ES-I3 (cell line): ENCODE results near the gene BSG.
"Not testable (repeated sequence)": the region's sequence is repeated elsewhere in the genome, so short reads cannot be mapped to it uniquely, and the experiment has no call there.

Source experiments
- H3K36me3 ChIP-seq: 2 replicates; pipeline ENCODE4 v1.6.1; 2013; ENCODE audit warnings: mild to moderate bottlenecking, low read length, control low read depth, moderate library complexity; ENCODE audit not compliant: insufficient read depth
- H3K4me1 ChIP-seq: 2 replicates; pipeline ENCODE4 v1.6.1; 2013; ENCODE audit warnings: mild to moderate bottlenecking, control low read depth, low read length; ENCODE audit not compliant: insufficient read depth
- H3K9ac ChIP-seq: 2 replicates; pipeline ENCODE4 v1.6.1; 2013; ENCODE audit warnings: low read depth, mild to moderate bottlenecking, low read length, moderate library complexity
- H3K9me3 ChIP-seq: 2 replicates; pipeline ENCODE4 v1.6.1; 2013; ENCODE audit warnings: mild to moderate bottlenecking, low read length, moderate library complexity; ENCODE audit not compliant: control insufficient read depth, insufficient read depth

BSG gene

GRCh38 chr19:618674-619285 lies 46.4 kb downstream of the BSG start:
- no peak overlapping the region for H3K9ac ChIP-seq
- peaks cover 3% of the 10 kb centered on the region; the same call in 1 of the 2 replicates for H3K36me3 ChIP-seq
- no peaks in the 10 kb centered on the region for H3K9me3 ChIP-seq
- no peaks in the 10 kb centered on the region for H3K4me1 ChIP-seq

GRCh38 chr19:619286-620002 lies 47.0 kb downstream of the BSG start:
- no peaks in the 10 kb centered on the region for H3K4me1 ChIP-seq
- no peak overlapping the region for H3K9ac ChIP-seq
- H3K36me3 ChIP-seq: peaks cover 3% of the 10 kb centered on the region; the same call in 1 of the 2 replicates
- H3K9me3 ChIP-seq: no peaks in the 10 kb centered on the region

- H3K36me3 ChIP-seq: no peaks in the 10 kb centered on the region; the same call in 1 of the 2 replicates
- no peaks in the 10 kb centered on the region for H3K4me1 ChIP-seq
- no peak overlapping the region for H3K9ac ChIP-seq
- H3K9me3 ChIP-seq: no peaks in the 10 kb centered on the region
Observed at GRCh38 chr19:620166-620862, 47.9 kb downstream of the BSG start.

- not testable (repeated sequence) for H3K9me3 ChIP-seq, H3K9ac ChIP-seq, H3K4me1 ChIP-seq, H3K36me3 ChIP-seq
Observed at GRCh38 chr19:621191-621590, 48.8 kb downstream of the BSG start.

GRCh38 chr19:621819-622218 lies 49.4 kb downstream of the BSG start:
- no peak overlapping the region for H3K9ac ChIP-seq
- no peaks in the 10 kb centered on the region for H3K4me1 ChIP-seq
- no peaks in the 10 kb centered on the region for H3K9me3 ChIP-seq
- no peaks in the 10 kb centered on the region for H3K36me3 ChIP-seq

GRCh38 chr19:622666-623065 lies 50.3 kb downstream of the BSG start:
- Histone ChIP-seq H3K9ac (no peak overlapping the region), H3K9me3 (no peaks in the 10 kb centered on the region), H3K36me3 (no peaks in the 10 kb centered on the region), H3K4me1 (no peaks in the 10 kb centered on the region)

- H3K36me3 ChIP-seq: no peaks in the 10 kb centered on the region
- H3K4me1 ChIP-seq: no peaks in the 10 kb centered on the region
- no peaks in the 10 kb centered on the region for H3K9me3 ChIP-seq
- no peak overlapping the region for H3K9ac ChIP-seq
Observed at GRCh38 chr19:623175-623916, 51.0 kb downstream of the BSG start.

GRCh38 chr19:623974-624373 lies 51.6 kb downstream of the BSG start:
- Histone ChIP-seq H3K4me1 (no peaks in the 10 kb centered on the region), H3K9me3 (no peaks in the 10 kb centered on the region), H3K9ac (no peak overlapping the region), H3K36me3 (peaks cover under 1% of the 10 kb centered on the region; the same call in 1 of the 2 replicates)

GRCh38 chr19:624433-625109 lies 52.2 kb downstream of the BSG start:
- Histone ChIP-seq H3K9ac (no peak overlapping the region), H3K9me3 (no peaks in the 10 kb centered on the region), H3K4me1 (no peaks in the 10 kb centered on the region), H3K36me3 (peaks cover 3% of the 10 kb centered on the region; the same call in 1 of the 2 replicates)

GRCh38 chr19:625257-625656 lies 52.9 kb downstream of the BSG start:
- Histone ChIP-seq H3K9ac (no peak overlapping the region), H3K9me3 (no peaks in the 10 kb centered on the region), H3K36me3 (peaks cover 3% of the 10 kb centered on the region; the same call in 1 of the 2 replicates), H3K4me1 (no peaks in the 10 kb centered on the region)

GRCh38 chr19:626566-626965 lies 54.2 kb downstream of the BSG start:
- H3K4me1 ChIP-seq, H3K36me3 ChIP-seq, H3K9me3 ChIP-seq, H3K9ac ChIP-seq: not testable (repeated sequence)

GRCh38 chr19:628168-628567 lies 55.8 kb downstream of the BSG start:
- H3K9me3 ChIP-seq: no peaks in the 10 kb centered on the region
- H3K4me1 ChIP-seq: no peaks in the 10 kb centered on the region
- H3K9ac ChIP-seq: no peak overlapping the region
- H3K36me3 ChIP-seq: peaks cover 3% of the 10 kb centered on the region; the same call in 1 of the 2 replicates

GRCh38 chr19:629515-629914 lies 57.1 kb downstream of the BSG start:
- H3K4me1 ChIP-seq, H3K9ac ChIP-seq, H3K9me3 ChIP-seq, H3K36me3 ChIP-seq: not testable (repeated sequence)
